HFFc6 (cell line): ENCODE data around the gene PPHLN1. TPM values are rescaled to one million over a fixed set of nuclear protein-coding genes. Genes with fewer than 3 reads are reported as not detected.

Experiments
- DNase-seq: peaks from one replicate; pipeline ENCODE4 v3.0.0-alpha.2; 2018
- H3K27ac Mint-ChIP-seq: 2 replicates; pipeline ENCODE4 v1.8.0; 2020; ENCODE audit warnings: mild to moderate bottlenecking, mixed read lengths
- H3K27me3 Mint-ChIP-seq: 2 replicates; pipeline ENCODE4 v1.8.0; 2021; ENCODE audit warnings: mild to moderate bottlenecking, moderate library complexity, mixed read lengths; ENCODE audit not compliant: insufficient read depth
- H3K36me3 Mint-ChIP-seq: 2 replicates; pipeline ENCODE4 v1.8.0; 2021; ENCODE audit warnings: low read depth, mixed read lengths
- H3K4me1 Mint-ChIP-seq: 2 replicates; pipeline ENCODE4 v1.8.0; 2020; ENCODE audit warnings: low read depth, mixed read lengths
- H3K4me3 Mint-ChIP-seq: 2 replicates; pipeline ENCODE4 v1.8.0; 2020; ENCODE audit warnings: mild to moderate bottlenecking, moderate library complexity, mixed read lengths
- H3K9me3 Mint-ChIP-seq: 2 replicates; pipeline ENCODE4 v1.8.0; 2020; ENCODE audit warnings: mild to moderate bottlenecking, mixed read lengths
- total RNA-seq, 6 experiments: library from RNA; stranded (reverse); fragmentation: NEBNext Ultra II Directional; extraction: Animal tissue kit (Norgen Biotek cat#: 25700); gene quantifications; 2 replicates in 1 of 6; 3 replicates in 5 of 6; pipeline ENCODE4 v1.2.3, GENCODE V29; 2021
- TF ChIP-seq, protein P1 (sequence below): fragments of 200-600 bp; sonication (generic); IDR thresholded peaks from 2 replicates; pipeline ENCODE4 v1.5.0; 2021; ENCODE audit warnings: antibody characterized with exemption, mild to moderate bottlenecking

PPHLN1 gene
- total RNA-seq, 6 experiments from 2014 or later: 60.5 to 68.6 (median 63.5) TPM

DNA sequence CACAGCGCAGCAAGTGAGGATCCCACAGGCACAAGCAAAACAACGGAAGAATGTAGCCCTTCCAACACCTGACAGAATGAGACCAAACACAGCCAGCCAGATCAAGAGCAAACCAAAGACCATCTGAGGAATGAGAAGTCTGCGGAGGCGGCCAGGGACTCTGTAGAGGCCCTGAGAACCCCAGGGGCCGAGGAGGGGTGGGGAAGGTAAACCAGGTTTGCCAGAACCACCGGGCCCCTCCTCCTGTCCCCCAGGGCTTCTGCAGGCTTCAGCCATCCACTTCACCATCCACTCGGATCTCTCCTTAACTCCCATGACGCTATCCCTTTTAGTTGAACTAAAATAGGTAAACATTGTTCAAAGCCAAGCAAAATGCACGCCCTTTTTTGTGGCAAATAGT lies 37.4 kb upstream of the PPHLN1 start:
- H3K36me3 Mint-ChIP-seq: no peaks in the 10 kb centered on the region
- no peak for DNase-seq
- no peaks in the 10 kb centered on the region for H3K4me1 Mint-ChIP-seq
- H3K9me3 Mint-ChIP-seq: no peaks in the 10 kb centered on the region
- no peak overlapping the region for H3K4me3 Mint-ChIP-seq
- H3K27ac Mint-ChIP-seq: no peak overlapping the region
- H3K27me3 Mint-ChIP-seq: peaks cover 5% of the 10 kb centered on the region
- TF ChIP-seq, protein P1, sequence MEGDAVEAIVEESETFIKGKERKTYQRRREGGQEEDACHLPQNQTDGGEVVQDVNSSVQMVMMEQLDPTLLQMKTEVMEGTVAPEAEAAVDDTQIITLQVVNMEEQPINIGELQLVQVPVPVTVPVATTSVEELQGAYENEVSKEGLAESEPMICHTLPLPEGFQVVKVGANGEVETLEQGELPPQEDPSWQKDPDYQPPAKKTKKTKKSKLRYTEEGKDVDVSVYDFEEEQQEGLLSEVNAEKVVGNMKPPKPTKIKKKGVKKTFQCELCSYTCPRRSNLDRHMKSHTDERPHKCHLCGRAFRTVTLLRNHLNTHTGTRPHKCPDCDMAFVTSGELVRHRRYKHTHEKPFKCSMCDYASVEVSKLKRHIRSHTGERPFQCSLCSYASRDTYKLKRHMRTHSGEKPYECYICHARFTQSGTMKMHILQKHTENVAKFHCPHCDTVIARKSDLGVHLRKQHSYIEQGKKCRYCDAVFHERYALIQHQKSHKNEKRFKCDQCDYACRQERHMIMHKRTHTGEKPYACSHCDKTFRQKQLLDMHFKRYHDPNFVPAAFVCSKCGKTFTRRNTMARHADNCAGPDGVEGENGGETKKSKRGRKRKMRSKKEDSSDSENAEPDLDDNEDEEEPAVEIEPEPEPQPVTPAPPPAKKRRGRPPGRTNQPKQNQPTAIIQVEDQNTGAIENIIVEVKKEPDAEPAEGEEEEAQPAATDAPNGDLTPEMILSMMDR: no peak

DNA sequence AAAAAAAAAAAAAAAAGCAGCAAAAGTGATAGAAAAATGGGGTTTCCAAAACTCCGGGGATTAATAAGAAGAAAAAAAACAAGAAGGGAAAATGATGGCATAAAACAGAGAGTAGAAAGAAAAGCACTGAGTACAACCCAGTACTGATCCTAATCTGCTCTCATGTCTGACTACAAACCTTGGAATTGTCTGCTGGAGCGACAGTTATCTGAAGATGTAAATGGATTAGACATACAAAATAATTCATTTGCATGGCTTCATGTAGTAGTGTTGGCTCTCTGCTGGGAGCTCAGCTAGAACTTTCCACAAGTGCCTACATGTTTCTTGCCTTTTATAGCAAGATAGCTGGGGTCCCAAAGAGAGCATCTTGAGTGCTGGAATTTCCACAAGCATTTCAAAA lies 34.3 kb upstream of the PPHLN1 start:
- Mint-ChIP-seq H3K4me1 (no peaks in the 10 kb centered on the region), H3K27me3 (peaks cover 5% of the 10 kb centered on the region), H3K36me3 (no peaks in the 10 kb centered on the region), H3K4me3 (no peak overlapping the region), H3K27ac (no peak overlapping the region), H3K9me3 (no peaks in the 10 kb centered on the region)
- TF ChIP-seq, protein P1: no peak
- no peak for DNase-seq

DNA sequence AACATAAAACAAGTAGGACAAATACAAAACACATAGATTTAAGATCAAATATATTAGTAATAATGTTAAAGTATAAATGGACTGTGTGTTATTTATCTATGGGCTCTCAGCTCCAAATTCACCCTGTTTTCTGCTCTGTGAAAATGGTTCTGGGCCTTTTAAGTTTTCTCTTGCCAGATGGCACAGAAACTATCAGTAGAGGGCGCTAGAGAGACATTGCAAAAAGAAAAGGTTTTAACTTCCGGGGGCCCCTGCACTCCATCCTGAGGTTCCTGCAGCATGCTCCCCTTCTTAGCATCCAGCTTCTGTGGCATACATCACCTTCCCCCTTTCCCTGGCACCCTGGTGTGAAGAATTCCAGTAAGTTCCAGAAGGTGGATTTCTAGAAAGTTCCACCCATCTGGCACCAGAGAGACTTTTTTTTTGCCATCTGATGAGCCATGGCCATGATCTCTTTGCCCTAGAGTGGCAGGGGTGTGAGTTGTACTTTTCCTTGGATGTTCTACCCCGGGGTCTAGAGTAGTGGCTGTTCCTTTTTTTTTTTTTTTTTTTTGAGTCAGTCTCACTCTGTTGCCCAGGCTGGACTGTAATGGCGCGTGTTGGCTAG lies 29.4 kb upstream of the PPHLN1 start:
- no peaks in the 10 kb centered on the region for H3K9me3 Mint-ChIP-seq
- H3K27ac Mint-ChIP-seq: no peak overlapping the region
- no peaks in the 10 kb centered on the region for H3K4me1 Mint-ChIP-seq
- no peak for DNase-seq
- TF ChIP-seq, protein P1: peak; percentile 73
- no peaks in the 10 kb centered on the region for H3K36me3 Mint-ChIP-seq
- no peaks in the 10 kb centered on the region for H3K27me3 Mint-ChIP-seq
- H3K4me3 Mint-ChIP-seq: no peak overlapping the region

DNA sequence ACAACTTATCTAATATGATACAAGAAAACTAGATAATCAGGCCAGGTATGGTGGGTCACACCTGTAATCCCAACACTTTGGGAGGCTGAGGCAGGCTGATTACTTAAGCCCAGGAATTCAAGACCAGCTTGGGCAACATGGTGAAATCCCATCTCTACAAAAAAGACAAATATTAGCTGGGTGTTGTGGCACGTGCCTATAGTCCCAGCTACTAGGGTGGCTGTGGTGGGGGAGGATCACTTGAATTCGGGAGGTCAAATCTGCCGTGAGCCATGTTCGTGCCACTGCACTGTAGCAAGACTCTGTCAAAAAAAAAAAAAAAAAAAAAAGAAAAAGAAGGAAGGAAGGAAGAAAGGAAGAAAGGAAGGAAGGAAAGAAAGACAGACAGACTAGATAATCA lies 27.1 kb upstream of the PPHLN1 start:
- Mint-ChIP-seq H3K9me3 (no peaks in the 10 kb centered on the region), H3K36me3 (no peaks in the 10 kb centered on the region), H3K27ac (no peak overlapping the region), H3K4me1 (no peaks in the 10 kb centered on the region), H3K4me3 (no peak overlapping the region), H3K27me3 (peaks cover 6% of the 10 kb centered on the region; the same call in 1 of the 2 replicates)
- TF ChIP-seq, protein P1: no peak
- no peak for DNase-seq

DNA sequence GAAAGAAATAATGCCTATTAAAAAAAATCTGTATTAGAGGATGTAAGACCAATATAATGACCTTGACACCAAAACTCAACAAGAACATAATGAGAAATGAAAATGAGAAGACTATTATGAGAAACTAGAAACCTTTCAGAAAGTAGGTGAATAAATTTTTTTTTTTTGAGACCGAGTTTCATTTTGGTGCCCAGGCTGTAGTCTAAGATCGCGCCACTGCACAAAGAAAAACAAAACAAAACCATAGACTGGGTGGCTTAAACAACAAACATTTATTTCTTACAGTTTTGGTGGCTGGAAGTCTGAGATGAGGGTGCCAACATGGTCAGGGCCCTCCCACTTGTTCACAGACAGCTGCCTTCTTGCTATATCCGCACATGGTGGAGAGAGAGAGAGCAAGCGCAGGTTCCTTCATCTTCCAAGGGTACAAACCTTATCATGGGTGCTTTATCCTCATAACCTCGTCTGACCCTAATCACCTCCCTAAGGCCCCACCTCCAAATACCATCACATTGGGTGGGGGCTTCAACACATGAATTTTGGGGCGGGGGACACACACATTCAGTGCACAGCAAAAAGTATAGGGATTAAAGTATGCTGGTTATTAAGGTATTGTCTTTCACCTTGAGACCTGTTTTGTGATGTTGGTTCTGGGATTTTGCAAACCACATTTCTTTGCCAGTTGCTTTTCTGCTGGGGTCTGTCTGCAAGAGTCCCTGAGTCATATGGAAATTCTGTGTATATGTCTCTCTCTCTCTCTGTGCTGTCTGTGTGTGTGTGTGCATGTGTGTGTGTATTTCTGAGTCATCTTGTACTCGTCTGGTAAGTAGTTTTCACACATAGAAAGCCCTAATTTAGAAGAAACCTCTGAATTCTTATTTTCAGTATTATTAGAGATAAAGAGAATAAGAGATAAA lies 26.3 kb upstream of the PPHLN1 start:
- H3K27me3 Mint-ChIP-seq: peaks cover 6% of the 10 kb centered on the region; the same call in 1 of the 2 replicates
- peak; percentile 60 for DNase-seq
- no peaks in the 10 kb centered on the region for H3K4me1 Mint-ChIP-seq
- H3K36me3 Mint-ChIP-seq: no peaks in the 10 kb centered on the region
- H3K27ac Mint-ChIP-seq: no peak overlapping the region
- H3K9me3 Mint-ChIP-seq: no peaks in the 10 kb centered on the region
- H3K4me3 Mint-ChIP-seq: no peak overlapping the region
- TF ChIP-seq, protein P1: no peak
